Endothelial cell of umbilical vein (primary cell): ENCODE measurements around the gene CTBS. TPM values are rescaled to one million over a fixed set of nuclear protein-coding genes. Genes with fewer than 3 reads are reported as not detected.

Experiments used
- BruUV-seq: library from RNA; stranded (reverse); fragments of 400-500 nt; replicated peaks from 2 replicates; lab custom pipeline; 2021; lab: Mats Ljungman, UMichigan
- CTCF ChIA-PET: fragments of 300-600, 350-600 bp; sonication (Branson Sonifier 250); formaldehyde crosslinking; loops from one replicate; lab custom pipeline; 2021; ENCODE audit warnings: antibody characterized with exemption, inconsistent platforms; lab: Charles Lee
- POLR2A ChIA-PET: fragments of 300-600, 350-600 bp; sonication (Branson Sonifier 250); formaldehyde crosslinking; loops from one replicate; lab custom pipeline; 2021; ENCODE audit warnings: antibody characterized with exemption, inconsistent platforms; lab: Charles Lee
- DNase-seq: peaks from one replicate; pipeline ENCODE4 v3.0.0-alpha.2; 2011; ENCODE audit warnings: low read depth, low spot score
- FAIRE-seq: peaks from 2 replicates; lab custom pipeline; 2011; peaks lifted over from hg19 to GRCh38; lab: Jason Lieb, UNC
- H2AFZ ChIP-seq: 2 replicates; pipeline ENCODE4 v1.6.0; 2012; ENCODE audit warnings: low read depth, low read length, control low read depth, inconsistent platforms
- H3K27ac ChIP-seq: 2 replicates; pipeline ENCODE4 v1.5.1; 2011; ENCODE audit warnings: low read depth, mild to moderate bottlenecking, control low read depth, low read length, moderate library complexity; ENCODE audit not compliant: insufficient read depth
- H3K27me3 ChIP-seq, 2 experiments: 2 replicates each; pipeline versions ENCODE4 v1.6.0 to v1.6.1; 2011; ENCODE audit warnings: low read length in 2 of 2, mixed read lengths in 1 of 2; ENCODE audit not compliant: control insufficient read depth in 2 of 2, insufficient read depth in 2 of 2
- H3K36me3 ChIP-seq, 2 experiments: 2 replicates in 1 of 2; 3 replicates in 1 of 2; pipeline ENCODE4 v1.5.1; 2011; ENCODE audit warnings: low read length in 2 of 2, mild to moderate bottlenecking in 1 of 2, moderate library complexity in 1 of 2; ENCODE audit not compliant: control insufficient read depth in 2 of 2, insufficient read depth in 2 of 2; ENCODE audit errors: extremely low read depth in 1 of 2
- H3K4me1 ChIP-seq: 3 replicates; pipeline ENCODE4 v1.5.1; 2011; ENCODE audit warnings: mild to moderate bottlenecking, low read length; ENCODE audit not compliant: control insufficient read depth, insufficient read depth; ENCODE audit errors: extremely low read depth
- H3K4me2 ChIP-seq: 2 replicates; pipeline ENCODE4 v1.6.1; 2011; ENCODE audit warnings: low read length, control low read depth, mixed read lengths; ENCODE audit not compliant: insufficient read depth
- H3K4me3 ChIP-seq, 3 experiments: fragments of 200-600 bp in 1 of 3; sonication (generic), shearing (Covaris generic) in 1 of 3; replicated peaks in 1 of 3; 2 replicates each; pipeline ENCODE4 v1.5.1; 2011 to 2016; ENCODE audit warnings: control low read depth in 3 of 3, low read length in 3 of 3, mild to moderate bottlenecking in 2 of 3, inconsistent platforms in 1 of 3, low read depth in 1 of 3, moderate library complexity in 1 of 3; ENCODE audit not compliant: insufficient read depth in 1 of 3
- H3K79me2 ChIP-seq: 2 replicates; pipeline ENCODE4 v1.6.0; 2012; ENCODE audit warnings: low read length, inconsistent platforms; ENCODE audit not compliant: control insufficient read depth, insufficient read depth
- H3K9ac ChIP-seq: replicated peaks from 2 replicates; pipeline ENCODE3; 2011; ENCODE audit warnings: low read length, control low read depth; ENCODE audit not compliant: insufficient read depth; ENCODE audit errors: extremely low read depth
- H3K9me1 ChIP-seq: replicated peaks from 3 replicates; pipeline ENCODE4 v1.6.0; 2011; ENCODE audit warnings: mild to moderate bottlenecking, low read length; ENCODE audit not compliant: control insufficient read depth, insufficient read depth; ENCODE audit errors: extremely low read depth
- H3K9me3 ChIP-seq: replicated peaks from 2 replicates; pipeline ENCODE4 v1.5.1; 2012; ENCODE audit warnings: low read length, inconsistent platforms; ENCODE audit not compliant: control insufficient read depth, insufficient read depth
- H4K20me1 ChIP-seq: replicated peaks from 2 replicates; pipeline ENCODE3; 2011; ENCODE audit warnings: mild to moderate bottlenecking, low read length; ENCODE audit not compliant: control insufficient read depth, insufficient read depth; ENCODE audit errors: extremely low read depth
- CTCF ChIP-seq, 2 donors: IDR thresholded peaks; 1 replicate in 1 of 2; 2 replicates in 1 of 2; pipeline ENCODE4 v1.5.1; 2011; ENCODE audit warnings: low read length in 2 of 2, mild to moderate bottlenecking in 2 of 2, moderate library complexity in 2 of 2, control low read depth in 1 of 2, inconsistent platforms in 1 of 2, low read depth in 1 of 2; ENCODE audit not compliant: insufficient read depth in 1 of 2; ENCODE audit errors: extremely low read depth in 1 of 2
- EZH2 ChIP-seq: IDR thresholded peaks from 2 replicates; pipeline ENCODE4 v1.6.1; 2012; ENCODE audit warnings: borderline replicate concordance, low read depth, mild to moderate bottlenecking, moderate library complexity, low read length, inconsistent platforms; ENCODE audit not compliant: severe bottlenecking
- FOS ChIP-seq: IDR thresholded peaks from 2 replicates; pipeline ENCODE4 v1.6.1; 2011; ENCODE audit warnings: mild to moderate bottlenecking, low read length, moderate library complexity, borderline replicate concordance; ENCODE audit not compliant: insufficient read depth
- GATA2 ChIP-seq: IDR thresholded peaks from 2 replicates; pipeline ENCODE4 v1.7.0; 2011; ENCODE audit warnings: low read depth, mild to moderate bottlenecking, moderate library complexity, mixed read lengths, low read length; ENCODE audit not compliant: insufficient read length, insufficient read depth
- JUN ChIP-seq: IDR thresholded peaks from 2 replicates; pipeline ENCODE4 v1.6.1; 2011; ENCODE audit warnings: borderline replicate concordance, low read depth; ENCODE audit not compliant: insufficient read length, insufficient read depth
- MAX ChIP-seq: IDR thresholded peaks from 2 replicates; pipeline ENCODE4 v1.6.1; 2011; ENCODE audit not compliant: insufficient read depth, insufficient read length
- MYC ChIP-seq: IDR thresholded peaks from one replicate; pipeline ENCODE4 v1.6.1; 2011; ENCODE audit warnings: mild to moderate bottlenecking, low read depth, low read length
- POLR2A ChIP-seq: IDR thresholded peaks from 2 replicates; pipeline ENCODE4 v1.6.1; 2012; ENCODE audit warnings: low read depth, mild to moderate bottlenecking, control low read depth, low read length
- POLR2AphosphoS5 ChIP-seq: IDR thresholded peaks from 2 replicates; pipeline ENCODE4 v1.6.1; 2012; ENCODE audit warnings: low read depth, mild to moderate bottlenecking, control low read depth, low read length, moderate library complexity; ENCODE audit not compliant: insufficient read depth
- dilution Hi-C: fragments of 300-500 bp; cut with MboI; formaldehyde crosslinking; loops from one replicate; pipeline ENCODE4 v1.15.0; 2019; ENCODE audit warnings: low sequenced_read_pairs; ENCODE audit not compliant: extremely low pct_ligation_motif_present
- intact Hi-C: fragments of 100-400 bp; cut with micrococcal nuclease; formaldehyde crosslinking; loops from one replicate; pipeline ENCODE4 v1.10.0; 2022
- polyA plus RNA-seq, 4 experiments: library from polyadenylated mRNA; depleted of rRNA in 3 of 4; stranded (reverse) in 3 of 4; unstranded in 1 of 4; fragments of >200 nt; gene quantifications; 2 replicates each; pipeline versions ENCODE4 v1.2.1 to v1.2.3, GENCODE V29; 2011 to 2012; ENCODE audit warnings: missing spikeins in 1 of 4
- total RNA-seq: library from RNA; stranded (reverse); gene quantifications from 2 replicates; pipeline ENCODE4 v1.2.3, GENCODE V29; 2021

CTBS gene
- total and polyA plus RNA-seq, 2 donors (not counting 3 experiments of a cell fraction or from before 2014, with no cell fraction given) = 11.4 to 14.3 TPM

- ChIA-PET CTCF (interaction anchor here (0.9 kb wide), 2 partner anchors 37 to 63 kb away, joined by 3 read pairs; no protein-coding TSS in a partner anchor), POLR2A (no interaction called here)
- H3K4me3 ChIP-seq = no peak overlapping the region
- H3K9ac ChIP-seq = no peak overlapping the region
- no peaks in the 10 kb centered on the region for H4K20me1 ChIP-seq
- no peaks in the 10 kb centered on the region for H3K9me1 ChIP-seq
- H3K79me2 ChIP-seq = no peaks in the 10 kb centered on the region
- intact Hi-C loops (loop anchor here (2.0 kb wide), 1 partner anchor 99 kb away; no protein-coding TSS in a partner anchor), dilution Hi-C loops (no loop called here)
- no peaks in the 10 kb centered on the region for H3K36me3 ChIP-seq
- no peak overlapping the region for H3K4me2 ChIP-seq
- H3K27ac ChIP-seq = no peak overlapping the region
- FAIRE-seq = no peak
- no peak for DNase-seq
- no peaks in the 10 kb centered on the region for H3K27me3 ChIP-seq
- H3K4me1 ChIP-seq = no peaks in the 10 kb centered on the region
- no TSS peak for BruUV-seq
- TF ChIP-seq POLR2AphosphoS5 (no peak), FOS (no peak), CTCF (IDR thresholded peaks at IDR 0.05; ENCODE audit: extremely low read depth in 1 of 2, insufficient read depth in 1 of 2, low read depth in 1 of 2, low read length in 2 of 2) (no peak), JUN (no peak), MYC (no peak), EZH2 (no peak), GATA2 (no peak), MAX (no peak), POLR2A (no peak)
- H3K9me3 ChIP-seq = no peaks in the 10 kb centered on the region
- H2AFZ ChIP-seq = no peak overlapping the region
These were observed 32.6 kb downstream of the CTBS start for GRCh38 chr1:84541679-84542078.
